HEK293T (cell line): Measurements from ENCODE around the gene INPP1.

ENCODE experiments used
- CTCF ChIA-PET: fragments of 350-600 bp; formaldehyde crosslinking; extraction: SDS; loops from one replicate; lab custom pipeline; 2021; ENCODE audit warnings: antibody characterized with exemption, inconsistent platforms; lab: Yijun Ruan, JAX
- POLR2A ChIA-PET: fragments of 350-600 bp; formaldehyde crosslinking; extraction: SDS; loops from one replicate; lab custom pipeline; 2020; ENCODE audit warnings: antibody characterized with exemption, inconsistent platforms; lab: Yijun Ruan, JAX
- DNase-seq: peaks from one replicate; pipeline ENCODE4 v3.0.0; 2012; ENCODE audit warnings: mixed read lengths; ENCODE audit errors: extremely low spot score
- ARNT ChIP-seq: fragments of 450-650 bp; IDR thresholded peaks from 2 replicates; pipeline ENCODE4 v1.6.1; 2017; ENCODE audit warnings: mild to moderate bottlenecking
- BHLHE40 ChIP-seq: fragments of 450-650 bp; IDR thresholded peaks from 2 replicates; pipeline ENCODE4 v1.6.1; 2016; ENCODE audit warnings: mild to moderate bottlenecking, moderate library complexity, borderline replicate concordance
- CTBP1 ChIP-seq: fragments of 450-650 bp; IDR thresholded peaks from 2 replicates; pipeline ENCODE4 v1.6.1; 2016; ENCODE audit warnings: borderline replicate concordance
- ELF4 ChIP-seq: fragments of 450-650 bp; IDR thresholded peaks from 2 replicates; pipeline ENCODE4 v1.6.1; 2017; ENCODE audit warnings: antibody characterized with exemption
- FOXA1 ChIP-seq: fragments of 450-650 bp; IDR thresholded peaks from 2 replicates; pipeline ENCODE4 v1.6.1; 2016; ENCODE audit warnings: mild to moderate bottlenecking
- FOXK2 ChIP-seq: fragments of 450-650 bp; IDR thresholded peaks from 2 replicates; pipeline ENCODE4 v1.6.1; 2016; ENCODE audit warnings: mild to moderate bottlenecking
- FOXM1 ChIP-seq: fragments of 450-650 bp; IDR thresholded peaks from 2 replicates; pipeline ENCODE4 v1.6.1; 2017; ENCODE audit warnings: mild to moderate bottlenecking, borderline replicate concordance
- HDGF ChIP-seq: fragments of 450-650 bp; IDR thresholded peaks from 2 replicates; pipeline ENCODE4 v1.6.1; 2017; ENCODE audit warnings: antibody characterized with exemption, borderline replicate concordance
- L3MBTL2 ChIP-seq: fragments of 450-650 bp; conservative IDR thresholded peaks from 2 replicates; pipeline ENCODE4 v1.6.1; 2016; ENCODE audit warnings: mild to moderate bottlenecking
- LEF1 ChIP-seq: fragments of 450-650 bp; IDR thresholded peaks from 2 replicates; pipeline ENCODE4 v1.6.1; 2017; ENCODE audit warnings: mild to moderate bottlenecking, borderline replicate concordance
- NFRKB ChIP-seq: fragments of 450-650 bp; IDR thresholded peaks from 2 replicates; pipeline ENCODE4 v1.6.1; 2016; ENCODE audit warnings: mild to moderate bottlenecking, moderate library complexity
- PKNOX1 ChIP-seq: fragments of 450-650 bp; IDR thresholded peaks from 2 replicates; pipeline ENCODE4 v1.6.1; 2016
- SP1 ChIP-seq: fragments of 450-650 bp; IDR thresholded peaks from 2 replicates; pipeline ENCODE4 v1.6.1; 2017
- SUZ12 ChIP-seq: fragments of 450-650 bp; IDR thresholded peaks from 2 replicates; pipeline ENCODE4 v1.6.1; 2016; ENCODE audit warnings: mild to moderate bottlenecking
- TARDBP ChIP-seq: fragments of 450-650 bp; IDR thresholded peaks from 2 replicates; pipeline ENCODE4 v1.6.1; 2016
- ZNF384 ChIP-seq: fragments of 450-650 bp; IDR thresholded peaks from 2 replicates; pipeline ENCODE4 v1.6.1; 2016

INPP1 gene

GRCh38 chr2:190360561-190360960 lies 17.2 kb downstream of the INPP1 start:
- ChIA-PET POLR2A (no interaction called here), CTCF (no interaction called here)
- no peak for TF ChIP-seq PKNOX1
- DNase-seq: no peak

GRCh38 chr2:190360965-190361364 lies 17.6 kb downstream of the INPP1 start:
- ChIA-PET POLR2A (no interaction called here), CTCF (no interaction called here)
- no peak for DNase-seq
- no peak for TF ChIP-seq HDGF
- TF ChIP-seq FOXA1: no peak

- POLR2A ChIA-PET: no interaction called here
- no peak for DNase-seq
- CTCF ChIA-PET: no interaction called here
- TF ChIP-seq ZNF384: no peak
- no peak for TF ChIP-seq SP1
- no peak for TF ChIP-seq BHLHE40
- no peak for TF ChIP-seq SUZ12
- no peak for TF ChIP-seq CTBP1
- TF ChIP-seq FOXK2: no peak
- TF ChIP-seq L3MBTL2: no peak
- TF ChIP-seq ARNT: no peak
- TF ChIP-seq NFRKB: no peak
- TF ChIP-seq FOXM1: no peak
- TF ChIP-seq FOXA1: no peak
- no peak for TF ChIP-seq PKNOX1
Measured at GRCh38 chr2:190361572-190361971, 18.2 kb downstream of the INPP1 start.

GRCh38 chr2:190362894-190363293 lies 19.5 kb downstream of the INPP1 start:
- no peak for DNase-seq
- CTCF ChIA-PET: no interaction called here
- TF ChIP-seq TARDBP: no peak
- no peak for TF ChIP-seq ZNF384
- TF ChIP-seq SUZ12: no peak
- TF ChIP-seq FOXK2: no peak
- no peak for TF ChIP-seq FOXA1
- no peak for TF ChIP-seq NFRKB
- no peak for TF ChIP-seq L3MBTL2
- POLR2A ChIA-PET: no interaction called here

- no peak for DNase-seq
- ChIA-PET POLR2A (no interaction called here), CTCF (no interaction called here)
- TF ChIP-seq TARDBP: no peak
- no peak for TF ChIP-seq HDGF
- no peak for TF ChIP-seq NFRKB
- no peak for TF ChIP-seq FOXM1
Measured at GRCh38 chr2:190365499-190366204, 22.3 kb downstream of the INPP1 start.

- TF ChIP-seq NFRKB (no peak), L3MBTL2 (no peak), CTBP1 (no peak), SP1 (no peak), FOXK2 (no peak), ELF4 (no peak), HDGF (no peak), FOXA1 (no peak), ARNT (no peak), SUZ12 (no peak), LEF1 (no peak)
- ChIA-PET CTCF (no interaction called here), POLR2A (no interaction called here)
- no peak for DNase-seq
Measured at GRCh38 chr2:190366248-190366753, 22.9 kb downstream of the INPP1 start.

- TF ChIP-seq TARDBP (no peak), PKNOX1 (no peak), FOXA1 (no peak), FOXM1 (no peak), ELF4 (no peak), SUZ12 (no peak), BHLHE40 (no peak), SP1 (no peak), LEF1 (no peak), FOXK2 (no peak), ZNF384 (no peak), L3MBTL2 (no peak), HDGF (no peak)
- DNase-seq: no peak
- CTCF ChIA-PET: interaction anchor here (0.6 kb wide), 1 partner anchor 44 kb away, joined by 3 read pairs; no protein-coding TSS in a partner anchor
- POLR2A ChIA-PET: no interaction called here
Measured at GRCh38 chr2:190367091-190367490, 23.7 kb downstream of the INPP1 start.
